ENCODE measurements around the gene KIAA1217. TPM values are rescaled to one million over a fixed set of nuclear protein-coding genes. Genes with fewer than 3 reads are reported as not detected.

KIAA1217 gene
- total RNA-seq, 1 experiment from 2014 or later, result 171 TPM

DNA sequence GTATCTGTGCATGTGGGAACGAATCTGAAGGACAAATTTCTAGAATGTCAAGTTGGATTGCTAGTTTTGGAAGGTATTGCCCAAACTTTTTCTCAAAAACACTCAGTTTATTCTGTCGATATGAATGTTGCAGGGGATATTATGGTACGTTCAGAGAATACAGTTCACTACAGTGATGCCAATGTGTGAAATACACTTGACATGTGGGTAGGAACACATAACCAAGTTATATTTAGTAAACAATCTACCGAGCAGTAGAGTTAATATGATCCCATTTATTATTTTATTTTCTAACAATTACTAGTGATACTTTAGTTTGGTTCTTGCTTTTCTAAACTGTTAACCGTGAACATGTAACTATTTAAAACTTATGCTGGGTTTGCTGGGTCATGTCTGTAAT is 37.4 kb downstream of the KIAA1217 start:
- no TSS peak for BruUV-seq (replicated peaks)
- TF ChIP-seq, protein P1, sequence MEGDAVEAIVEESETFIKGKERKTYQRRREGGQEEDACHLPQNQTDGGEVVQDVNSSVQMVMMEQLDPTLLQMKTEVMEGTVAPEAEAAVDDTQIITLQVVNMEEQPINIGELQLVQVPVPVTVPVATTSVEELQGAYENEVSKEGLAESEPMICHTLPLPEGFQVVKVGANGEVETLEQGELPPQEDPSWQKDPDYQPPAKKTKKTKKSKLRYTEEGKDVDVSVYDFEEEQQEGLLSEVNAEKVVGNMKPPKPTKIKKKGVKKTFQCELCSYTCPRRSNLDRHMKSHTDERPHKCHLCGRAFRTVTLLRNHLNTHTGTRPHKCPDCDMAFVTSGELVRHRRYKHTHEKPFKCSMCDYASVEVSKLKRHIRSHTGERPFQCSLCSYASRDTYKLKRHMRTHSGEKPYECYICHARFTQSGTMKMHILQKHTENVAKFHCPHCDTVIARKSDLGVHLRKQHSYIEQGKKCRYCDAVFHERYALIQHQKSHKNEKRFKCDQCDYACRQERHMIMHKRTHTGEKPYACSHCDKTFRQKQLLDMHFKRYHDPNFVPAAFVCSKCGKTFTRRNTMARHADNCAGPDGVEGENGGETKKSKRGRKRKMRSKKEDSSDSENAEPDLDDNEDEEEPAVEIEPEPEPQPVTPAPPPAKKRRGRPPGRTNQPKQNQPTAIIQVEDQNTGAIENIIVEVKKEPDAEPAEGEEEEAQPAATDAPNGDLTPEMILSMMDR (IDR thresholded peaks at IDR 0.05; ENCODE audit: insufficient read depth in 1 of 2, low read depth in 1 of 2, low read length in 1 of 2, severe bottlenecking in 1 of 2, unreplicated experiment in 1 of 2), result no peak
- POLR2A ChIA-PET, result no interaction called here

DNA sequence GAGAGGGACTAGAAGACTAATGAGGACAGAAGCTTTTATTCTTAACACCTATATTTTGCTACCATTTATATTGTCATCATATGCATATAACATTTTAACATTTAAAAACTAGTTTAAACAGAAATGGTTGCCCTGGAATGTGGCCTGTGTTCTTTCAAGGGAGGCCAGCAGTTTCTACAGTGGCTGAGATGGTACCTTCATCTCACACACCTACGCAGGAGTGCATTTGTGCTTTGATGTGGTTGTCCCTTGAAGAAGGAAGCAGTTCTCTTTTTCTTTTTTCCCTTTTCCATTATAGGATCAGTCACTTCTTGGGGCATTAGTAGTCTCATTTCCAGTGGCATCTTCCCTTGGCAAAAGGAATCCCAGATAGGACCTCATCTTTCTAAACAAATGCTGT is 38.9 kb downstream of the KIAA1217 start:
- Mint-ChIP-seq H3K9me3 (ENCODE audit: unreplicated experiment) (no peaks in the 10 kb centered on the region), H3K4me3 (ENCODE audit: unreplicated experiment) (no peak overlapping the region), H3K4me1 (ENCODE audit: low read depth, unreplicated experiment) (peaks cover 38% of the 10 kb centered on the region), H3K27me3 (ENCODE audit: insufficient read depth, unreplicated experiment) (no peaks in the 10 kb centered on the region), H3K36me3 (ENCODE audit: insufficient read depth, unreplicated experiment) (peaks cover 52% of the 10 kb centered on the region), H3K27ac (ENCODE audit: unreplicated experiment) (no peak overlapping the region)
- Histone ChIP-seq H3K27me3 (replicated peaks; ENCODE audit: control insufficient read depth, insufficient read depth, low read length) (no peaks in the 10 kb centered on the region), H3K4me1 (peaks cover 48% of the 10 kb centered on the region), H3K9me3 (no peaks in the 10 kb centered on the region), H3K4me3 (ENCODE audit: low read depth, low read length) (no peak overlapping the region), H3K36me3 (ENCODE audit: control insufficient read depth, insufficient read depth, low read length) (no peaks in the 10 kb centered on the region)
- BruUV-seq (replicated peaks), result no TSS peak
- no peak for DNase-seq
- TF ChIP-seq, protein P1 (IDR thresholded peaks at IDR 0.05; ENCODE audit: insufficient read depth in 1 of 2, low read depth in 1 of 2, low read length in 1 of 2, severe bottlenecking in 1 of 2, unreplicated experiment in 1 of 2), result no peak
- CTCF ChIA-PET, result no interaction called here
- POLR2A ChIA-PET, result interaction anchor here (0.5 kb wide), 1 partner anchor 39 kb away, joined by 4 read pairs; the partner anchor contains the start of gene KIAA1217
- intact Hi-C loops (cut with micrococcal nuclease; ENCODE audit: unreplicated experiment), result no loop called here

More for the DNA sequence above, 37.4 kb downstream of the KIAA1217 start:
- H3K4me3 ChIP-seq (ENCODE audit: low read depth, low read length), result no peak overlapping the region
- H3K27ac Mint-ChIP-seq (ENCODE audit: unreplicated experiment), result no peak overlapping the region
- H3K9me3 Mint-ChIP-seq (ENCODE audit: unreplicated experiment), result no peaks in the 10 kb centered on the region
- H3K4me1 Mint-ChIP-seq (ENCODE audit: low read depth, unreplicated experiment), result peaks cover 35% of the 10 kb centered on the region
- no peak for DNase-seq
- peaks cover 42% of the 10 kb centered on the region for H3K36me3 Mint-ChIP-seq (ENCODE audit: insufficient read depth, unreplicated experiment)
- peaks cover 36% of the 10 kb centered on the region for H3K4me1 ChIP-seq
- H3K4me3 Mint-ChIP-seq (ENCODE audit: unreplicated experiment), result no peak overlapping the region
- CTCF ChIA-PET, result no interaction called here
- intact Hi-C loops (cut with micrococcal nuclease; ENCODE audit: unreplicated experiment), result no loop called here
- no peaks in the 10 kb centered on the region for H3K27me3 Mint-ChIP-seq (ENCODE audit: insufficient read depth, unreplicated experiment)
- H3K27me3 ChIP-seq (replicated peaks; ENCODE audit: control insufficient read depth, insufficient read depth, low read length), result no peaks in the 10 kb centered on the region
- no peaks in the 10 kb centered on the region for H3K9me3 ChIP-seq
- no peaks in the 10 kb centered on the region for H3K36me3 ChIP-seq (ENCODE audit: control insufficient read depth, insufficient read depth, low read length)

DNA sequence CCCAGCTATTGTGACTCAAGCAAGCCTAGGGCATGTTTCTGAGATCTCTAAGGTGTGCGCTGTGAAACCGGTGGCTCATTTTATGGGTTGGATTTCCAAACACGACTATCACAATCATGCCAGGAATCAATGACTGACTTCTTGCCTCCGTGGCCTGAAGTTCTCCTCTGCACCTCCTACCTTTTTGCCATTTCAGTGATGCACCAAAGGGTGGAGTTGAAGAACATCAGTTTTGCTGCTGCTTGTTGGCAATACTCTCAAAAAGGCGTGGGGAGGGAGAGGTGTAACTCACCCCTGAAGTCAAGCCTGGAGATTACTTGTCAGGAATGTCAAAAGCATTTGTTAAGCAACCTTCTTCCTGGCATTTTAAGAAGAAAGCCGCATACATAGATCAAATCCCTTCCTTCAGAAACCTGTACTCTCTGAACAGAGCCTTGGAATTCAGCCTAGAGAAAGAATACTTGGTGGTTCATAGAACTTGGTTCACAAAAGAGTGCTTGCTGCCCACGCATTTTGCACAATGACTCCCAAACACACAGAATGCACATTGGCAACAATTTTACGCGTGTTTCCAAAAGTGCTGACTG is 41.0 kb downstream of the KIAA1217 start:
- Histone ChIP-seq H3K4me3 (ENCODE audit: low read depth, low read length) (no peak overlapping the region), H3K4me1 (peaks cover 53% of the 10 kb centered on the region), H3K36me3 (ENCODE audit: control insufficient read depth, insufficient read depth, low read length) (0 out of 2 replicates have a peak, but pooled peaks cover 4% of the 10 kb centered on the region), H3K27me3 (replicated peaks; ENCODE audit: control insufficient read depth, insufficient read depth, low read length) (no peaks in the 10 kb centered on the region), H3K9me3 (no peaks in the 10 kb centered on the region)
- peaks cover 37% of the 10 kb centered on the region for H3K4me1 Mint-ChIP-seq (ENCODE audit: low read depth, unreplicated experiment)
- no peak overlapping the region for H3K4me3 Mint-ChIP-seq (ENCODE audit: unreplicated experiment)
- no peaks in the 10 kb centered on the region for H3K9me3 Mint-ChIP-seq (ENCODE audit: unreplicated experiment)
- H3K36me3 Mint-ChIP-seq (ENCODE audit: insufficient read depth, unreplicated experiment), result peaks cover 58% of the 10 kb centered on the region
- peak overlapping the region; percentile 55 for H3K27ac Mint-ChIP-seq (ENCODE audit: unreplicated experiment)
- TF ChIP-seq, protein P1 (IDR thresholded peaks at IDR 0.05; ENCODE audit: insufficient read depth in 1 of 2, low read depth in 1 of 2, low read length in 1 of 2, severe bottlenecking in 1 of 2, unreplicated experiment in 1 of 2), result no peak
- no TSS peak for BruUV-seq (replicated peaks)
- DNase-seq, result peak in 1 of 2 experiments; percentile 43
- POLR2A ChIA-PET, result interaction anchor here (1.4 kb wide), 1 partner anchor 41 kb away, joined by 5 read pairs; the partner anchor contains the start of gene KIAA1217
- intact Hi-C loops (cut with micrococcal nuclease; ENCODE audit: unreplicated experiment), result loop anchor here (2.0 to 5.0 kb wide), 2 partner anchors 15 to 43 kb away; partner anchors contain the start of gene KIAA1217
- CTCF ChIA-PET, result interaction anchor here (1.1 to 1.2 kb wide), 2 partner anchors 10 to 11 kb away, joined by 5 to 7 read pairs; no protein-coding TSS in a partner anchor
- no peaks in the 10 kb centered on the region for H3K27me3 Mint-ChIP-seq (ENCODE audit: insufficient read depth, unreplicated experiment)

Data from Caco-2 (cell line).